Transverse colon (tissue), 4 donors: Measurements from ENCODE around the gene PCP4. TPM values are rescaled to one million over a fixed set of nuclear protein-coding genes. Genes with fewer than 3 reads are reported as not detected.

Source experiments
- DNase-seq: peaks from one replicate; pipeline ENCODE4 v3.0.0-alpha.2; 2019
- H3K27ac ChIP-seq, 4 donors: fragments of 200-600 bp; sonication (generic); 2 replicates each; pipeline ENCODE4 v1.5.1; 2016 to 2018; ENCODE audit warnings: inconsistent platforms in 4 of 4
- H3K27me3 ChIP-seq: fragments of 200-600 bp; sonication (generic); 2 replicates; pipeline ENCODE4 v1.5.1; 2017; ENCODE audit warnings: inconsistent platforms
- H3K36me3 ChIP-seq, 4 donors: fragments of 200-600 bp; sonication (generic); 2 replicates each; pipeline ENCODE4 v1.5.1; 2017 to 2019; ENCODE audit warnings: inconsistent platforms in 4 of 4
- H3K4me1 ChIP-seq, 4 donors: fragments of 200-600 bp; sonication (generic); 2 replicates each; pipeline ENCODE4 v1.5.1; 2017 to 2020; ENCODE audit warnings: inconsistent platforms in 4 of 4
- H3K4me3 ChIP-seq, 4 donors: fragments of 200-600 bp; sonication (generic); 1 replicate in 1 of 4; 2 replicates in 3 of 4; pipeline versions ENCODE4 v1.5.1 to v1.6.1; 2017 to 2019; ENCODE audit warnings: inconsistent platforms in 4 of 4
- H3K9me3 ChIP-seq, 2 donors: fragments of 200-600 bp; sonication (generic); 2 replicates each; pipeline ENCODE4 v1.5.1; 2017 to 2019; ENCODE audit warnings: inconsistent platforms in 2 of 2
- EP300 ChIP-seq: sonication (generic); formaldehyde crosslinking; IDR thresholded peaks from one replicate; pipeline ENCODE4 v1.6.1; 2017; ENCODE audit warnings: antibody characterized with exemption, low read depth
- POLR2A ChIP-seq: fragments of 450-650 bp; IDR thresholded peaks from one replicate; pipeline ENCODE4 v1.6.1; 2016; ENCODE audit warnings: antibody characterized with exemption, mild to moderate bottlenecking, moderate library complexity
- POLR2AphosphoS5 ChIP-seq, 3 donors: sonication (generic); formaldehyde crosslinking; IDR thresholded peaks; one replicate each; pipeline ENCODE4 v1.6.1; 2016; ENCODE audit warnings: antibody characterized with exemption in 3 of 3
- WGBS, 2 donors: methylation state at CpG; one replicate each; pipeline ENCODE4 v1.1.5; 2018; ENCODE audit warnings: low coverage in 1 of 2; 5-methylcytosine and 5-hydroxymethylcytosine counted together
- in situ Hi-C, 4 donors: fragments of 200-750 bp; cut with MboI; loops; one replicate each; pipeline versions ENCODE4 v1.15.0 to v1.15.1; 2017; ENCODE audit warnings: low sequenced_read_pairs in 3 of 4, low pct_ligation_motif_present in 1 of 4, low pct_unique_long_range_greater_than_20kb in 1 of 4
- intact Hi-C: fragments of 100-400 bp; cut with DNase I; formaldehyde crosslinking; loops from one replicate; pipeline ENCODE4 v1.15.1; 2023; ENCODE audit warnings: low total_unique reads
- total RNA-seq, 4 donors: library from RNA; depleted of rRNA; stranded (reverse); fragments of >200 nt; gene quantifications; one replicate each; pipeline ENCODE4 v1.1.0, GENCODE V29; 2016
- TF ChIP-seq, protein P1 (sequence below), 5 experiments: fragments of 200-600 bp in 3 of 5; fragments of 450-650 bp in 2 of 5; sonication (generic) in 3 of 5; IDR thresholded peaks; 1 replicate in 2 of 5; 2 replicates in 3 of 5; pipeline ENCODE4 v1.5.1; 2016 to 2017; ENCODE audit warnings: antibody characterized with exemption in 5 of 5, inconsistent platforms in 3 of 5, mild to moderate bottlenecking in 2 of 5, moderate library complexity in 1 of 5

Gene PCP4
- total RNA-seq, 4 donors from 2014 or later, result 8.9 to 17.3 (median 13.1) TPM; not detected in 1

DNA sequence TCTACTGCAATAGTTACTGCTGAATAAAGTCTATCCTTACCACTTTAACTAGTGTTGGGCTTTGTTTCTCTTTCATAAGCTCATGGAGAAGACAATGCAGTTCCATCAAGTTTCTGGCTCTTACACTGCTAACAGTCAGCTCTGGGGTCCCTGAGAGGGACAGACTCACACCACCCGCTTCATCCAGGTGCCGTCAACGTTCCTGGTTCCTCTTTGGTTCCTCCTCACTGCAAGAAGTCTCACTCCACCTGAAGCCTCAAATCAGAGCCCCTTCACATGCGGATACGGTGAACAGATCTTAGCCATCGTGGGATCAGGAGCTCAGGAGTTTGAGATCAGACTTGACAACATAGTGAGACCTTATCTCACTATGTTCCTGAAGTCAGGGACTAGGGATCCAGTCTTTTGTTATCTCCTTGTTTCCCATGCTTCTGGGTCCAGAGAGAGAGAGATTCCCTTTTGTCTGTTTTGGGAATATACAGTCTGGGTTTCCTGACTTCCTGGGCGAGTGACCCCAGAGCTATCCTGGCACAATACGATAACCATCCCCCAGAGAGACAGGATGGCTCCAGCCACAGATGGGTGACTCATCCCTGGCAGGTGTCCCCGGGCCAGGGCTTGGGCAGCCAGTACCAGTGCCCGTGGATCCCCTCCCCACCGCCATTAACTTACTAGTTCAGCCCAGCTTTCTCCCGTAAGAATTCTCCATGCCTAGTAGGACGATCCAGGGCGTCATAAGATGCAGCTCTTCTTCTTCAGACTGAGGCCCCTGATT, 14.3 kb upstream of the PCP4 start:
- TF ChIP-seq EP300, result no peak
- TF ChIP-seq, protein P1, sequence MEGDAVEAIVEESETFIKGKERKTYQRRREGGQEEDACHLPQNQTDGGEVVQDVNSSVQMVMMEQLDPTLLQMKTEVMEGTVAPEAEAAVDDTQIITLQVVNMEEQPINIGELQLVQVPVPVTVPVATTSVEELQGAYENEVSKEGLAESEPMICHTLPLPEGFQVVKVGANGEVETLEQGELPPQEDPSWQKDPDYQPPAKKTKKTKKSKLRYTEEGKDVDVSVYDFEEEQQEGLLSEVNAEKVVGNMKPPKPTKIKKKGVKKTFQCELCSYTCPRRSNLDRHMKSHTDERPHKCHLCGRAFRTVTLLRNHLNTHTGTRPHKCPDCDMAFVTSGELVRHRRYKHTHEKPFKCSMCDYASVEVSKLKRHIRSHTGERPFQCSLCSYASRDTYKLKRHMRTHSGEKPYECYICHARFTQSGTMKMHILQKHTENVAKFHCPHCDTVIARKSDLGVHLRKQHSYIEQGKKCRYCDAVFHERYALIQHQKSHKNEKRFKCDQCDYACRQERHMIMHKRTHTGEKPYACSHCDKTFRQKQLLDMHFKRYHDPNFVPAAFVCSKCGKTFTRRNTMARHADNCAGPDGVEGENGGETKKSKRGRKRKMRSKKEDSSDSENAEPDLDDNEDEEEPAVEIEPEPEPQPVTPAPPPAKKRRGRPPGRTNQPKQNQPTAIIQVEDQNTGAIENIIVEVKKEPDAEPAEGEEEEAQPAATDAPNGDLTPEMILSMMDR (IDR thresholded peaks at IDR 0.05), result no peak
- TF ChIP-seq POLR2AphosphoS5 (IDR thresholded peaks at IDR 0.05), result no peak
- no peak for TF ChIP-seq POLR2A
- Histone ChIP-seq H3K27ac (no peak overlapping the region), H3K4me3 (no peak overlapping the region), H3K36me3 (no peaks in the 10 kb centered on the region), H3K9me3 (no peaks in the 10 kb centered on the region), H3K4me1 (no peaks in the 10 kb centered on the region), H3K27me3 (no peaks in the 10 kb centered on the region)
- no peak for DNase-seq
- in situ Hi-C loops (no loop called here), intact Hi-C loops (no loop called here)
- WGBS, 2 donors, result 73 to 87% methylated on average over 3 to 14 of the region's 14 CpGs

DNA sequence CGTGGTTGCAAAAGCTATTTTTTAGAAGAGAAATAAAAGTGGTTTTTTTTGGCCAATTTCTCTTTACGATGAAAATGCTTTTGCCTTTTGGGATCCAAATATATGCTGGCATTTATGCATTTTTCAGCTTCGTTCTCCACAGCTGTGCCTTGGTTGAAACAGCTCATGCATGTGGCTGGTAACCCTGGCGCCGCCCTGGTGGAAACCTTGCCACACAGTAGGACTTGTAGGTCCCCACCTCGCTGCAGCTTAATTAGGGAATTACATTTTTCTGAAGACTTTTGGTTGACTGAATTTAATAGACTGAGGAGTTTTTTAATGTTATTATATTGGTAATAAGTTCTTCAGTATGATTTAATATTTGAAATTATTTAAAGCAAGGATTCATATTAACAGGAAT, 12.7 kb upstream of the PCP4 start:
- 86 to 92% methylated on average over 4 to 6 of the region's 6 CpGs for WGBS, 2 donors
- Histone ChIP-seq H3K36me3 (no peaks in the 10 kb centered on the region), H3K4me3 (no peak overlapping the region), H3K27ac (no peak overlapping the region), H3K27me3 (no peaks in the 10 kb centered on the region), H3K4me1 (no peaks in the 10 kb centered on the region), H3K9me3 (no peaks in the 10 kb centered on the region)
- no peak for TF ChIP-seq POLR2A
- no peak for TF ChIP-seq POLR2AphosphoS5 (IDR thresholded peaks at IDR 0.05)
- TF ChIP-seq, protein P1 (IDR thresholded peaks at IDR 0.05), result no peak
- no peak for TF ChIP-seq EP300
- intact Hi-C loops, result no loop called here
- no peak for DNase-seq
- in situ Hi-C loops, result no loop called here

DNA sequence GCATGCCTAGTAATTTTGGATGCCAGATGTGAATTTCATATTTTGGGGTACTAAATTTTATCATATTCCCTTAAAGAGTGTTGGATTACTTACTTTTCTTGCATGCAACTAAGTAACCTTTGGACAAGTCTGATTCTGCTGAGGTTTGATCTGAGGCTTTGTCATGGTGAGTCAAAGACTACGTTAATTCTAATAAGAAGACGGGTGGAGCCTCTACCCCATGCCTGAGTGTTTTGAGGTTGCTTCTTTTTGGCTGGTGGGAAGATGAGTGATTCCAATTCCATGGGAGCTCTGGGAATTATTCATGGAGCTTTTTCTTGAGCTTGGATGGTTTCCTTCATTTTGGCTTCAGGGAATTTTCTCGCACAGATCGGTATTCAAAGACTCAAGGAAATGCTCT, 11.6 kb upstream of the PCP4 start:
- intact Hi-C loops, result no loop called here
- no peak overlapping the region for H3K4me3 ChIP-seq
- 92 to 93% methylated on average over 2 to 4 of the region's 4 CpGs for whole genome bisulfite sequencing, 2 donors
- TF ChIP-seq, protein P1 (IDR thresholded peaks at IDR 0.05), result no peak
- TF ChIP-seq POLR2AphosphoS5 (IDR thresholded peaks at IDR 0.05) (no peak), EP300 (no peak), POLR2A (no peak)
- no peaks in the 10 kb centered on the region for H3K4me1 ChIP-seq
- H3K9me3 ChIP-seq, result no peaks in the 10 kb centered on the region
- no peaks in the 10 kb centered on the region for H3K27me3 ChIP-seq
- no peaks in the 10 kb centered on the region for H3K36me3 ChIP-seq
- no peak for DNase-seq
- H3K27ac ChIP-seq, result no peak overlapping the region
- in situ Hi-C loops, result no loop called here

DNA sequence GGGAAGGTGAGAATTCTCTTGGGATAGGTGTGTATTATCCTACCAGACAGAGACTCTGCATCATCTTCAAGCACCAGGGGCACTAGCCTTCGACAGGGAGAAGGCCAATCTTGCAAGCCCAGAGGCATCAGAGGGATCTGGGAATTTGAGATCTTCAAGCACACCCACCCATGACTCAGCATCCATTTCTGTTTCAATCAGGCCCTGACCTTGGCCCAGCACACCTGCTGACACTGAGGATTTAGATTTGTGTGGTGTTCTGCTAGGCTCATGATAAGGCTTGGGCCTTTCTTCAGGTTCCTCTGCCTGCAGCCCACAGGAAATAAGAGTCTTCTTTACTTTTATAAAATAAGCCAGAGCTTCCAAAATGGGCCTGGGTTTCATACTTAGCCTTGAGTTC, 6.6 kb upstream of the PCP4 start:
- WGBS, 2 donors, result 67% methylated on average over 1 of the region's 1 CpG; no CpG with 5 or more reads in 1 of the 2 donors
- Histone ChIP-seq H3K27me3 (no peaks in the 10 kb centered on the region), H3K9me3 (no peaks in the 10 kb centered on the region), H3K4me1 (no peaks in the 10 kb centered on the region), H3K36me3 (no peaks in the 10 kb centered on the region), H3K27ac (no peak overlapping the region), H3K4me3 (no peak overlapping the region)
- in situ Hi-C loops, result loop anchor here in 2 of 4 donors (10.0 kb wide), 1 partner anchor 264 kb away; no protein-coding TSS in a partner anchor
- TF ChIP-seq, protein P1 (IDR thresholded peaks at IDR 0.05), result no peak
- TF ChIP-seq POLR2A, result no peak
- intact Hi-C loops, result loop anchor here (1.0 kb wide), 1 partner anchor 36 kb away; no protein-coding TSS in a partner anchor
- DNase-seq, result no peak
